PC-3 (cell line): ENCODE results near the gene SMYD3. TPM values are rescaled to one million over a fixed set of nuclear protein-coding genes. Genes with fewer than 3 reads are reported as not detected.

Experiments used
- ATAC-seq: fragments of 200-7000 bp; cut with Tn5 transposase; 2 replicates; pipeline ENCODE4 v1.9.1; 2020; ENCODE audit warnings: mild to moderate bottlenecking, moderate library complexity
- BruUV-seq: library from RNA; stranded (reverse); fragments of 400-500 nt; replicated peaks from 2 replicates; lab custom pipeline; 2021; lab: Mats Ljungman, UMichigan
- CTCF ChIA-PET: fragments of 300-600 bp; sonication (Branson Sonifier 250); formaldehyde crosslinking; loops from one replicate; lab custom pipeline; 2022; ENCODE audit warnings: antibody characterized with exemption; lab: Charles Lee
- POLR2A ChIA-PET: fragments of 300-600 bp; sonication (Branson Sonifier 250); formaldehyde crosslinking; loops from one replicate; lab custom pipeline; 2022; ENCODE audit warnings: antibody characterized with exemption; ENCODE audit not compliant: unreplicated experiment; lab: Charles Lee
- DNase-seq: peaks from one replicate; pipeline ENCODE4 v3.0.0-alpha.2; 2015
- H2AFZ ChIP-seq: fragments of 300-600 bp; sonication (generic); 2 replicates; pipeline ENCODE4 v1.6.0; 2016; ENCODE audit warnings: antibody characterized with exemption, low read length
- H3F3A ChIP-seq: fragments of 300-600 bp; sonication (generic); one replicate; pipeline ENCODE4 v1.6.0; 2017; ENCODE audit warnings: antibody characterized with exemption, low read length, control low read depth, mild to moderate bottlenecking; ENCODE audit not compliant: unreplicated experiment
- H3K27ac ChIP-seq: fragments of 300-600 bp; sonication (generic); 2 replicates; pipeline ENCODE4 v1.5.1; 2016; ENCODE audit warnings: mild to moderate bottlenecking, low read length
- H3K27me3 ChIP-seq: fragments of 300-600 bp; sonication (generic); 2 replicates; pipeline ENCODE4 v1.6.1; 2016; ENCODE audit warnings: low read length, mixed read lengths
- H3K36me3 ChIP-seq: fragments of 300-600 bp; sonication (generic); 2 replicates; pipeline ENCODE4 v1.6.1; 2016; ENCODE audit warnings: low read depth, mixed run types, low read length, mixed read lengths
- H3K4me1 ChIP-seq: fragments of 300-600 bp; sonication (generic); 2 replicates; pipeline ENCODE4 v1.5.1; 2016; ENCODE audit warnings: low read length; ENCODE audit not compliant: insufficient read depth
- H3K4me2 ChIP-seq: fragments of 300-600 bp; sonication (generic); 2 replicates; pipeline ENCODE4 v1.6.0; 2016; ENCODE audit warnings: low read length
- H3K4me3 ChIP-seq: fragments of 300-600 bp; sonication (generic); 2 replicates; pipeline ENCODE4 v1.5.1; 2016; ENCODE audit warnings: mild to moderate bottlenecking, low read length, mixed read lengths
- H3K79me2 ChIP-seq: fragments of 300-600 bp; sonication (generic); 2 replicates; pipeline ENCODE4 v1.6.1; 2017; ENCODE audit warnings: low read length, mixed read lengths
- H3K9ac ChIP-seq: fragments of 300-600 bp; sonication (generic); 2 replicates; pipeline ENCODE4 v1.6.0; 2016; ENCODE audit warnings: mild to moderate bottlenecking, low read length
- H3K9me2 ChIP-seq: fragments of 300-600 bp; sonication (generic); replicated peaks from 2 replicates; pipeline ENCODE4 v1.6.1; 2016; ENCODE audit warnings: mixed run types, low read length, mixed read lengths
- H3K9me3 ChIP-seq: fragments of 300-600 bp; sonication (generic); 2 replicates; pipeline ENCODE4 v1.6.1; 2016; ENCODE audit warnings: low read length, mixed read lengths
- H4K20me1 ChIP-seq: fragments of 300-600 bp; sonication (generic); 2 replicates; pipeline ENCODE4 v1.6.1; 2016; ENCODE audit warnings: low read length, mixed read lengths
- CTCF ChIP-seq: fragments of 300-600 bp; sonication (generic); conservative IDR thresholded peaks from 2 replicates; pipeline ENCODE4 v1.5.1; 2017; ENCODE audit warnings: antibody characterized with exemption, low read depth, mild to moderate bottlenecking, low read length
- EZH2 ChIP-seq: fragments of 300-600 bp; sonication (generic); IDR thresholded peaks from one replicate; pipeline ENCODE4 v1.6.1; 2017; ENCODE audit warnings: antibody characterized with exemption, mild to moderate bottlenecking, low read length; ENCODE audit not compliant: unreplicated experiment
- EZH2phosphoT487 ChIP-seq: fragments of 300-600 bp; sonication (generic); IDR thresholded peaks from 2 replicates; pipeline ENCODE4 v1.6.1; 2018; ENCODE audit warnings: mild to moderate bottlenecking, antibody characterized with exemption, low read length, borderline replicate concordance
- intact Hi-C: fragments of 100-400 bp; cut with micrococcal nuclease; formaldehyde crosslinking; loops from 2 replicates; pipeline ENCODE4 v1.9.0; 2023
- total RNA-seq: library from RNA; depleted of rRNA; stranded (reverse); fragments of >200 nt; gene quantifications from 2 replicates; pipeline ENCODE4 v1.2.3, GENCODE V29; 2014

The SMYD3 gene
- total RNA-seq, 1 experiment from 2014 or later, result 33.0 TPM

GRCh38 chr1:246064891-246065290 lies 442.2 kb downstream of the SMYD3 start:
- no peak overlapping the region for H3K4me2 ChIP-seq
- no peaks in the 10 kb centered on the region for H3K79me2 ChIP-seq
- no peak overlapping the region for H3K27ac ChIP-seq
- H3K4me1 ChIP-seq, result peaks cover 7% of the 10 kb centered on the region; the same call in 1 of the 2 replicates
- no peaks in the 10 kb centered on the region for H3K27me3 ChIP-seq
- no peak overlapping the region for H2AFZ ChIP-seq
- DNase-seq (no peak), ATAC-seq (no peak)
- H3K36me3 ChIP-seq, result no peaks in the 10 kb centered on the region
- intact Hi-C loops, result no loop called here
- TF ChIP-seq CTCF (no peak), EZH2 (no peak), EZH2phosphoT487 (no peak)
- no peaks in the 10 kb centered on the region for H3F3A ChIP-seq
- H4K20me1 ChIP-seq, result no peaks in the 10 kb centered on the region
- H3K9me3 ChIP-seq, result no peaks in the 10 kb centered on the region
- ChIA-PET POLR2A (no interaction called here), CTCF (no interaction called here)
- BruUV-seq, result no TSS peak
- no peak overlapping the region for H3K4me3 ChIP-seq
- H3K9ac ChIP-seq, result no peak overlapping the region
- no peaks in the 10 kb centered on the region for H3K9me2 ChIP-seq

GRCh38 chr1:246063013-246063616 lies 444.0 kb downstream of the SMYD3 start:
- Histone ChIP-seq H3K27ac (no peak overlapping the region), H3K4me2 (no peak overlapping the region), H4K20me1 (no peaks in the 10 kb centered on the region), H3K9me3 (no peaks in the 10 kb centered on the region), H3F3A (no peaks in the 10 kb centered on the region), H3K9me2 (no peaks in the 10 kb centered on the region), H3K79me2 (no peaks in the 10 kb centered on the region), H3K9ac (no peak overlapping the region), H3K4me3 (no peak overlapping the region), H3K27me3 (no peaks in the 10 kb centered on the region), H3K4me1 (no peaks in the 10 kb centered on the region), H2AFZ (no peak overlapping the region), H3K36me3 (no peaks in the 10 kb centered on the region)
- POLR2A ChIA-PET, result no interaction called here
- CTCF ChIA-PET, result no interaction called here
- ATAC-seq, result no peak
- DNase-seq, result no peak
- no peak for TF ChIP-seq EZH2phosphoT487
- TF ChIP-seq CTCF, result no peak
- no peak for TF ChIP-seq EZH2
- intact Hi-C loops, result no loop called here
- BruUV-seq, result no TSS peak

- no peak for DNase-seq
- BruUV-seq, result no TSS peak
- CTCF ChIA-PET, result no interaction called here
Observed at GRCh38 chr1:246058466-246058865, 448.6 kb downstream of the SMYD3 start.

More at GRCh38 chr1:246058466-246058865, 448.6 kb downstream of the SMYD3 start:
- no peak overlapping the region for H3K4me2 ChIP-seq
- H3K9ac ChIP-seq, result no peak overlapping the region
- ATAC-seq, result no peak
- no peak overlapping the region for H3K27ac ChIP-seq
- H3K79me2 ChIP-seq, result no peaks in the 10 kb centered on the region
- TF ChIP-seq EZH2, result no peak
- no peak for TF ChIP-seq CTCF
- no peak for TF ChIP-seq EZH2phosphoT487
- H3K27me3 ChIP-seq, result no peaks in the 10 kb centered on the region
- no peak overlapping the region for H2AFZ ChIP-seq
- no peaks in the 10 kb centered on the region for H4K20me1 ChIP-seq
- no peak overlapping the region for H3K4me3 ChIP-seq
- H3K36me3 ChIP-seq, result no peaks in the 10 kb centered on the region
- H3K4me1 ChIP-seq, result no peaks in the 10 kb centered on the region
- POLR2A ChIA-PET, result no interaction called here
- H3K9me2 ChIP-seq, result no peaks in the 10 kb centered on the region
- intact Hi-C loops, result no loop called here
- no peaks in the 10 kb centered on the region for H3F3A ChIP-seq
- H3K9me3 ChIP-seq, result no peaks in the 10 kb centered on the region
